HG02970 (cell line): ENCODE data around the gene LRRC75A.

ENCODE experiments used
- ATAC-seq: cut with Tn5 transposase; IDR thresholded peaks from one replicate; pipeline ENCODE4 v1.9.1; 2021; ENCODE audit warnings: mild to moderate bottlenecking, moderate library complexity, moderate number of reproducible peaks; ENCODE audit not compliant: unreplicated experiment, low FRiP score

The LRRC75A gene

GRCh38 chr17:16437083-16437482, 54.9 kb downstream of the LRRC75A start:
- no peak for ATAC-seq

GRCh38 chr17:16435925-16436886, 55.8 kb downstream of the LRRC75A start:
- ATAC-seq, result no peak

- ATAC-seq, result no peak
Observed at GRCh38 chr17:16434662-16435061, 57.3 kb downstream of the LRRC75A start.

GRCh38 chr17:16433514-16433913, 58.5 kb downstream of the LRRC75A start:
- ATAC-seq, result no peak

- no peak for ATAC-seq
Observed at GRCh38 chr17:16432017-16432416, 60.0 kb downstream of the LRRC75A start.

- ATAC-seq, result no peak
Observed at GRCh38 chr17:16430650-16431049, 61.3 kb downstream of the LRRC75A start.

- ATAC-seq, result no peak
Observed at GRCh38 chr17:16429083-16429482, 62.9 kb downstream of the LRRC75A start.

GRCh38 chr17:16428098-16428882, 63.7 kb downstream of the LRRC75A start:
- no peak for ATAC-seq

GRCh38 chr17:16427020-16427419, 65.0 kb downstream of the LRRC75A start:
- no peak for ATAC-seq

- ATAC-seq, result no peak
Observed at GRCh38 chr17:16425698-16426659, 66.0 kb downstream of the LRRC75A start.

- no peak for ATAC-seq
Observed at GRCh38 chr17:16425202-16425601, 66.8 kb downstream of the LRRC75A start.

GRCh38 chr17:16423226-16423872, 68.6 kb downstream of the LRRC75A start:
- no peak for ATAC-seq

GRCh38 chr17:16422416-16422815, 69.6 kb downstream of the LRRC75A start:
- ATAC-seq, result no peak

- ATAC-seq, result no peak
Observed at GRCh38 chr17:16419929-16420271, 72.1 kb downstream of the LRRC75A start.

GRCh38 chr17:16419074-16419928, 72.7 kb downstream of the LRRC75A start:
- ATAC-seq, result no peak

- no peak for ATAC-seq
Observed at GRCh38 chr17:16418685-16419068, 73.3 kb downstream of the LRRC75A start.

- no peak for ATAC-seq
Observed at GRCh38 chr17:16417896-16418684, 73.9 kb downstream of the LRRC75A start.

GRCh38 chr17:16417399-16417798, 74.6 kb downstream of the LRRC75A start:
- no peak for ATAC-seq
